NCI-H2107 (cell line): ENCODE measurements around the gene CYSRT1.
A peak's percentile ranks its signal among the peaks of the same experiment; 100 is the strongest.

Experiments
- DNase-seq: peaks from one replicate; lab custom pipeline; 2025; lab: John Stamatoyannopoulos, UW

Gene CYSRT1

GRCh38 chr9:137227054-137227852, 2.3 kb downstream of the CYSRT1 start, which contains the start of gene RNF224:
RNF224 (plus strand) TSS chr9:137227502; CDS start chr9:137228336, 834 bp downstream.
- DNase-seq = peak; percentile 62

DNA sequence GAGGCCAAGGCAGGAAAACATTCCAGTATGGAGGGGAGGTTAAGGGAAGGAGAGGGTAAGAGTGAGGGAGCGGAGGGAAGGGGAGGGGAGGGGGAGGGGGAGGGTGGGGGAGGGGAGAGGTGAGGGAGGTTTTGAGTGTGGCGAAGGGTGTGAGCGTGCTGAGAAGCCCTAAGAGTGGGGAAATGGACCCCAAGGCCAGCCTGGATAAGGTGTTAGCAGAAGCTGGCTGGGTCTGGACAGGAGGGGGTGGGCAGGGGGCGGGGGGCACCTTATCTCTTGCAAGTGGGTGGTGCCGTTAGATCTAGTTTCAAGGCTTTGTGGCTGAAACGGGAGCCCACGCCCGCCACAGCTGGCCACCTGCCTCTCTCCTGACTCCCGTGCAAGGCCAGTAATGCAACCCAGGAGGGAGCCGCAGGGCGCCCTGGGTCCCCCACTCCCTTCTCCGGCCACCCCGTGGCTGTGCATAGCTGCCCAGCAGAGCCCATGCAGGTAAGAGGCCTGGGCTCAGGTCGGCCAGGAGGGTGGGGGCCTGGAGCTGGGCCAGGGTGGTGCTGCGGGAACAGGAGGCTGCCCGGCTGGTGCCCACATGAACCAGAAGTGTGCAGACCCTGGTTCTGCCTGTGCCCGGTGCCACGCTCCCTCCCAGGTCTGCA, 3.0 kb downstream of the CYSRT1 start:
- DNase-seq = no peak

DNA sequence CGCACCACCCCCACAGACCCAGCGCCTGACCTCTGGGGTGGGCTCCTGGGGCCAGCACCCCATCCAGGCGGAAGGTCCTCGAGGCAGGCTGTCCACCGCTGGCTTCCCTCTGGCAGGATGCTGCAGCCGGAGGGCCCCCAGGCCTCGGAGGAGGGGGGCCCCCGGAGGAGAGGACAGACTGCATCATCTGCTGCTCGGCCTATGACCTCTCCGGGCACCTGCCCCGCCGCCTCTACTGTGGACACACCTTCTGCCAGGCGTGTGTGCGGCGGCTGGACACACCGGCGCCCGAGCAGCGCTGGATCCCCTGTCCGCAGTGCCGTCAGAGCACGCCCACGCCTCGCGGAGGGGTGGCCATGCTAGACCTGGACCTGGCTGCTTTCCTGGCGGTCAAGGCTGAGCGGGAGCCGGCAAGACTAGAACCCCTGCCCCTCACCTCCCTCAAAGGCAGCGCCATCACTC, 3.6 kb downstream of the CYSRT1 start:
- DNase-seq = no peak

DNA sequence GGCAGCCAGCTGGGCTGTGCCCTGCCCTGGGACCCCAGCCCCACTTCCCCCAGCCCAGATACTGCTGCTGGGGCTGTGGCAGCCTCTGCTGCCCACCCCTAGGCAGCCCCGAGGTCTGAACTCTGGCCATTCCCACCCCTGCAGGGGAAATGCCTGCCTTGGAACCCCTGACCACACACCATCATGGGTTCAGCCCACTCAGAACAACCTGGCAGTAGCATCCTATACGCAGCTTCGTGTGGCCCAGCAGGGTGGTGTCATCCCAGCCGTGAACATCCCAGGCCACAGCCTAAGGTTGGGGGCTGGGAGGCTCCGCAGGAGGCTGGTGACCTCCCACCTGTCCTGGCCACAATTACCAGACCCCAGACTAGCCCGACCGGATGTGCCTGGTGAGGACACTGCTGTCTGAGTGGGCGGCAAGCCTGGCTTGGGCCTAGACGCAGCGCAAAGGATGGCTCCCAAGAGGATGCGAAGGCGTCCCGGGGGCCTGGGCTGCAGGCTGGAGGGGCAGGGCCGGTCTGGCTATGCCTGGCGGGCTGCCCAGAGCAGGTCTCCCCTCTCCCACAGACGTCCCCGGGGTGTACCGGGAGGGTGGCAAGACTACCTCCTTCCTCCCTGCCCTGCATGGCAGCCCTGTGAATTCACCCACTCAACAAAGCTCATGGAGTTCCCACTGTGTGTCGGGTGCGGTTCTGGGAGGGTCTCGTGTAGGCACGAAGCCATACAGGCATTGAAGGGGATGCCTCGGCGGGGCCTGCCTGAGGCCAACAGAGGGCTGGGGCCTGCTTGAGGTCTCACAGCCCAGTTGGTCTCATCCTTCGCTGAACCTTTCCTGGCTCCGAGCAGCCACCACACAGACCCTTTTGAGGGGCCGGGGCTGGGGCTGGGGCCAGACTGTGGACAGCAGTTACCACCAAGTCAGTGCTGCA, 4.3 kb downstream of the CYSRT1 start:
- DNase-seq = no peak

DNA sequence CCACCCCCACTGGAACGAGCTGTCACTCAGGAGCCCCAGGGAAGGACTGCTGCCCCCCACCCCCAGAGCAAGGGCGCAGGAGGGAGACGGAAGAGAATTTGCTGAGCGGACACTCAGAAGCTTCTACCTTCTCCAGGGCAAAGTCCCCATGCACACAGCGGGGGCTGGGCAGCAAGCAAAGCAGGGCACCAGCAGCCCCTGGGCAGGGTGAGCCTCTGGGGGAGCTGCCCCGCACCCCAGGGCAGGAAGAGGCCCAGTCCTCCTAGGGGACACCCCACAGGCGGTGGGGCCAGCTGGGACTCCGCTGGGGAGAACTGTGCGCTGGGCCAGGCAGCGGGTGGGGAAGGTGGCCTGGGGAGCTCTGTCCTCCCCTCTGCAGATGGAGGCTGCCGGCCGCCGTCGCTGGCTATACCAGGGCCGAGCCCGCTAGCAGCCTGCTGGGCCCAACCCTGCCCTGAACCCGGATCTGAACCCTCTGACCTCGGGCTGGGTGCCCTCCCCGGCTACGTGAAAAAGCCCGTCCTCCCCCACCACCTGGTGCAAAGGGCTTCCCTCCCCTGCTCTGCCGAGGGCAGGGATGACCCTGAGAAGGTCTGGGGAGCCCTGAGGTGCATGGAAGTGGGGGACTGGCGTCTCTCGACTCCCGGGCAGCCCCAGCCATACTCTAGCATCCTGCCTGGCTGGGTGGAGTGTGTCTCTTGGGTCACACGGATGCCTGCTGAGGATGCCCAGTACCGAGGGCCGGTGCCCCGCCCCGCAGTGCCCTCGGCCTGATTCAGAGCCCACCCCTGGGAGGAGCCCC, 5.1 kb downstream of the CYSRT1 start:
- no peak for DNase-seq

DNA sequence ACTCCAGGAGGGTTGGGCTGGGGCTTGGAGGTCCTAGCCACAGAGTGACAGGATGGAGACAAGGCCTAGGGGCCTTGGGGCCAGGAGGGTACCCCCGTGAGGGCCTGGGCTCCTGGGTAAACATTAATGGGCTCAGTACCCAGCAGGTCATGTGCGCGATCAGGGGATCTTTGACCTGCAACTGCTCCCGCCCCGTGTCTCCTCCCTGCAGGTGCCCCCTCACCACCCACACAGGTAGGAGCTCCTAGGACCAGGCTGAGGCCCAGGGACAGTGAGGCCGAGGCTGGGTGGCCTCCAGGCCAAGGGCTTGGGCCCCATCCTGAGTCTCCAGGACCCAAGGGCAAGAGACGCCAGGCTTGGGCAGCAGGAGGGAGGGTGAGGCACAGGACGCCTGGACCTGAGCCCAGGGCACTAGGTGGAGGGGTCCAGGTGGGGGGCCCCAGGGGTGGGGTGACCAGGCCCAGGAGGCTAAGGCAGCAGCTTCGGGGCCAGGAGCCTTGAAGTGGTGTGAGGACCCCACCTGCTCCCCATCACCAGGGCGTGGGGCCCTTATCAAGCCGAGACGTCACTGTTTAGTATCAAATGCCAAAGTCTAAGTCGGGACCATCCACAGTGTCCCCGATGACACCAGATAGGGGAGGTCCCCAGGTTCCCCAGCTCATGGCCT, 5.9 kb downstream of the CYSRT1 start, which contains the start of gene SLC34A3:
Gene SLC34A3, plus strand, starts transcription at position 197 of the 667 bp plus-strand sequence. CDS start 802 bp downstream, outside the sequence.
- no peak for DNase-seq

GRCh38 chr9:137231372-137232039, 6.5 kb downstream of the CYSRT1 start:
- DNase-seq = no peak

DNA sequence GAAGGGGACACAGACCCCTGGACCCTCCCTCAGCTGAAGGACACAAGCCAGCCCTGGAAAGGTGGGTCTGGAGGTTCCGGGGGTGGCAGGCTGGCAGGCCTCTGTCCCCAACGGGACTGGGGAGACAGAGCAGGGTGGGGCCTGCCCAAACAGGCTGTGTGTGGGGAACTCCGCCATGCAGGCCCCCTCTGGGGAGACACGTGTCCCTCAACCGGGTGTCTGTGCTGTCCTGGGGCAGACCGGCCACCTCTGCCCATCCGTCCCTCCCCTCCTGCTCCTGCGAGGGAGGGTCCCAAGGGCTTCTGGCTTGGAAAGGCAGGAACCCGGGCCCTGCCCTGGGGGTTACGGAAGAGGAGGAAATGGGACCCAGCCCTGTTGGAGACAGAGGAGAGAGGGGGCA, 7.1 kb downstream of the CYSRT1 start:
- DNase-seq = no peak

DNA sequence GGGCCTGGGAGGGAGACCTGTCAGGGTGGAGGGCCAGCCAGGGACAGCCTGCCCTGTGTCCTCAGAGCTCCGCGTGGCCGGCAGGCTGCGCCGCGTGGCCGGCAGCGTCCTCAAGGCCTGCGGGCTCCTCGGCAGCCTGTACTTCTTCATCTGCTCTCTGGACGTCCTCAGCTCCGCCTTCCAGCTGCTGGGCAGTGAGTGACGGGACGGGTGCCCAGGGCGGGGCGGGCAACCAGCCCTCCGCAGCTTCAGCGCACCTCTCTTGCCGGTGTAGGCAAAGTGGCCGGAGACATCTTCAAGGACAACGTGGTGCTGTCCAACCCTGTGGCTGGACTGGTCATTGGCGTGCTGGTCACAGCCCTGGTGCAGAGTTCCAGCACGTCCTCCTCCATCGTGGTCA, 7.5 kb downstream of the CYSRT1 start:
- DNase-seq = no peak

DNA sequence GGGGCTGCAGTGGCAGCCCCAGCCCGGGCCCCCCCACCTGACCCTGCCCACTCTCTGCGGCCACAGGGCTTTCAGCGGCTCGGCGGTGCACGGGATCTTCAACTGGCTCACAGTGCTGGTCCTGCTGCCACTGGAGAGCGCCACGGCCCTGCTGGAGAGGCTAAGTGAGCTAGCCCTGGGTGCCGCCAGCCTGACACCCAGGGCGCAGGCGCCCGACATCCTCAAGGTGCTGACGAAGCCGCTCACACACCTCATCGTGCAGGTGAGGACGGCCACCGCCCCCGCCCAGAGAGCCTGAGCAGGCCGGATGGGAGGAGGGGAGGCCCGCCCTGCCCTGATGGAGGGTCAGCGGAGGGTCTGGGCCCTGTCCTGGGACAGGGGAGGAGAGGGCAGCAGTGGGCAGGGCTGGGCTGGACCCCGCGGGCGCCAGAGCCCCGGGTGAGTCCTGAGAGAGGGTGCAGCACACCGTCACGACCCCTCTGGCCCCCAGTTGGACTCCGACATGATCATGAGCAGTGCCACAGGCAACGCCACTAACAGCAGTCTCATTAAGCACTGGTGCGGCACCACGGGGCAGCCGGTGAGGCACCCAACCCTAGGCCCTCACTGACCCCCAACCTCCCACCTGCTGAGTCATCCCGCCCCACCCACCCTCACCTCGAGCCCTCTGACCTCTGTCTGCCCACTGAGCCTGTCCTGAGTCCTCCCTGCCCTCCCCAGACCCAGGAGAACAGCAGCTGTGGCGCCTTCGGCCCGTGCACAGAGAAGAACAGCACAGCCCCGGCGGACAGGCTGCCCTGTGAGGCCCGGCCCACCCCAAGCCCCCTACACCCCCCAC, 8.4 kb downstream of the CYSRT1 start:
- no peak for DNase-seq

DNA sequence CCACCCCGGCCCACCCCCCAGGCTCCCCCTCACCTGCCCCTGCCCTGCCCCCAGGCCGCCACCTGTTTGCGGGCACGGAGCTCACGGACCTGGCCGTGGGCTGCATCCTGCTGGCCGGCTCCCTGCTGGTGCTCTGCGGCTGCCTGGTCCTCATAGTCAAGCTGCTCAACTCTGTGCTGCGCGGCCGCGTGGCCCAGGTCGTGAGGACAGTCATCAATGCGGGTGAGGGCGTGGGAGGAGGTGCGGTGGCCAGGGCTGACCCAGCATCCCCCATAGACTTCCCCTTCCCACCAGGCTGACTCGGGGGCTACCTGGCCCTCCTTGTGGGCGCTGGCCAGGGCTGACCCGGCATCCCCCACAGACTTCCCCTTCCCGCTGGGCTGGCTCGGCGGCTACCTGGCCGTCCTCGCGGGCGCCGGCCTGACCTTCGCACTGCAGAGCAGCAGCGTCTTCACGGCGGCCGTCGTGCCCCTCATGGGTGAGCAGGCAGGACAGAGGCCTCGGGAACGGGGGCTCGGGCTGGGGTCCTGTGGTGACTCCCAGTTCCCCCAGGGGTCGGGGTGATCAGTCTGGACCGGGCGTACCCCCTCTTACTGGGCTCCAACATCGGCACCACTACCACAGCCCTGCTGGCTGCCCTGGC, 9.2 kb downstream of the CYSRT1 start:
- DNase-seq = no peak

DNA sequence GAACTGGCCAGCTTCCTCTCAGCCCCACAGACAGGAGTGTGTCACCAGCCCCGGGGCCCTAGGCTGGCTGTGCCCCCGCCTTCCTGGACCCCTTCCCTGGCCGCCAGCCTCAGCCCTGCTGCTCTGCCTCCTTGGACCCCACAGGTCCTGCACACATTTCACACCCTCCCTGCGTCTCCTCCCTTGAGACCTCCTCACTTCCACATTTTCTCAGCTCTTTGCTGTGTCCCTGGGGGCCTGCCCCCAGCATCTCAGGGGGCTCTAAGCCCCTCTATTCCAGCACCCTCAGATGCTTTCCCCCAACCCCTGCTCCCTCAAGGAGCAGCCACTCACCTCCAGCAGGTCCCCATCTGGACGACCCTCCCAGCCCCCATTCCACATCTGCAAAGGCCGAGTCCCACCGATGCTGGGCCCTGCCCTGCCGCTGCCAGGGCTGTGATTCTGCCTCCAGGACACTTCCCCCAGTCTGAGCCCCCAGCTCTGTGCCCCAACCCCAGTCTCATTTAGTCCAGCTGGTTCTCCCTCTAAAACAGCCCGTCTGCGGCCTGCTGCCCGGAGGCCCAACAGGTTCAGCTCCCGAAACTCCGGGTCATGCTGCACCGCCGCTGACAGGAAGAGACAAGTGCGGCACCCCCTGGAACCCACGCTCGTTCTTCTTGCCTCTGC, 9.9 kb downstream of the CYSRT1 start:
- DNase-seq = no peak

DNA sequence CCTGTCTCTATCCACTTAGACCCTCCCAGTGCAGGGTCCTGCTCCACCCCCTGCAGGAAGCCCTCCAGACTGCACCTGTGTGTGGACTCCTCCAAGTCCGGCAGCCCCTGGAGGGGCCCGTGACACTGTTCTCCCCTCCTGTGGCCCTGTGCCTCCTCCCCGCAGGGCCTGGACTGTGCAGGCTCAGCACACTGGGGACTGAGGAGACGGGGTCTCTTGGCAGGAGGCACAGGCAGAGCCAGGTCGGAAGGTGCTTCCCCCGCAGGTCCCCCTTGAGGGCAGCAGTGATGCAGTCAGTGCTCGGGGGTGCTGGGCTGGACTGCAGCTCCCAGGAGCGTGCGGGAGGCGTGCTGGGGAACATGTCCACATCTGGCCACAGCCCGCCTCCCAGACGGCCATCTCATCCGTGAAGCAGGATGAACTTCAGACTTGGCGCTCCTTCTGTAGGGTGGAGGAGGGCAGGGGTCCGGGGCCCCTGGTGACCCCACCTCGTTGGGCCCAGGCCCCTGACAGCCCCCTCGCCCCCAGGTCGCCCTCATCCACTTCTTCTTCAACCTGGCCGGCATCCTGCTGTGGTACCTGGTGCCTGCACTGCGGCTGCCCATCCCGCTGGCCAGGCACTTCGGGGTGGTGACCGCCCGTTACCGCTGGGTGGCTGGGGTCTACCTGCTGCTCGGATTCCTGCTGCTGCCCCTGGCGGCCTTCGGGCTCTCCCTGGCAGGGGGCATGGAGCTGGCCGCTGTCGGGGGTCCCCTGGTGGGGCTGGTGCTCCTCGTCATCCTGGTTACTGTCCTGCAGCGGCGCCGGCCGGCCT, 10.7 kb downstream of the CYSRT1 start:
- no peak for DNase-seq

DNA sequence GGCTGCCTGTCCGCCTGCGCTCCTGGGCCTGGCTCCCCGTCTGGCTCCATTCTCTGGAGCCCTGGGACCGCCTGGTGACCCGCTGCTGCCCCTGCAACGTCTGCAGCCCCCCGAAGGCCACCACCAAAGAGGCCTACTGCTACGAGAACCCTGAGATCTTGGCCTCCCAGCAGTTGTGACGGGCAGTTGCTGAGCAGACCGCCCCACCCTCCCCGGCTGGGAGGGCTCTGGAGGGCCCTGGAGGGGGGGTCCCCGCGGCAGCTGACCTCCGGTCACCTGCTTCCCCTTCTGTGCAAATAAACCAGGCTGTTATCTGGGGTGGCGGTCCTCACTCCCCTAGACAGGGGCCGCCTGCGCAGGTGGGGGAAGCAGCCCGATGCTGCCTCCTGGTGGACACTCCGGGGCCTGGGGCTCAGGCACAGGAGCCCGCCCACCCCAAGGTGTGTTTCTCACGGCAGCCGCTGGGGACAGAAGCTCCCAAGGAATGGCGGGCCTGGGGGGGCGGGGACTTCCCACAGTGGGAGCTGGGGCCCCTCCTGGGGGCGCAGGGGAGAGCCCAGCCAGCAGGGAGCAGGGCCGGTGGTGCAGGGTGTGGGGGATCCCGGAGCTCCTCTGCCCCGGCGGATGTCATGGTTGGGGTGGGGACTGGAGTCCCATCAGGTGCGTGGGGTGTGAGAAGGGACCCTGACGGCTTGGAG, 11.4 kb downstream of the CYSRT1 start:
- peak; percentile 95 for DNase-seq

GRCh38 chr9:137236936-137237421, 12.0 kb downstream of the CYSRT1 start:
- DNase-seq = peak; percentile 75
